H9 (cell line): ENCODE data around the gene MALSU1. TPM values are rescaled to one million over a fixed set of nuclear protein-coding genes. Genes with fewer than 3 reads are reported as not detected.

Source experiments
- DNase-seq: peaks from one replicate; pipeline ENCODE4 v3.0.0-alpha.2; 2017
- H2AFZ ChIP-seq: one replicate; pipeline ENCODE4 v1.6.1; 2013; ENCODE audit warnings: mild to moderate bottlenecking, low read length, control low read depth, moderate library complexity
- H2AK5ac ChIP-seq: 2 replicates; pipeline ENCODE4 v1.6.1; 2013; ENCODE audit warnings: low read length, control low read depth, mixed read lengths; ENCODE audit not compliant: insufficient read length
- H2BK120ac ChIP-seq: one replicate; pipeline ENCODE4 v1.6.1; 2013; ENCODE audit warnings: low read depth, mild to moderate bottlenecking, low read length, control low read depth, inconsistent platforms; ENCODE audit not compliant: poor library complexity, severe bottlenecking
- H2BK12ac ChIP-seq: 2 replicates; pipeline ENCODE4 v1.6.1; 2013; ENCODE audit warnings: low read length, control low read depth, mixed read lengths, low read depth; ENCODE audit not compliant: insufficient read length
- H2BK15ac ChIP-seq: 2 replicates; pipeline ENCODE4 v1.6.1; 2013; ENCODE audit warnings: low read depth, low read length, control low read depth
- H2BK20ac ChIP-seq: one replicate; pipeline ENCODE4 v1.6.1; 2013; ENCODE audit warnings: low read depth, mild to moderate bottlenecking, low read length, control low read depth, inconsistent platforms; ENCODE audit not compliant: poor library complexity, severe bottlenecking
- H2BK5ac ChIP-seq: 2 replicates; pipeline ENCODE4 v1.6.1; 2013; ENCODE audit warnings: low read length, control low read depth, mixed read lengths; ENCODE audit not compliant: insufficient read length
- H3K14ac ChIP-seq: 2 replicates; pipeline ENCODE4 v1.6.1; 2013; ENCODE audit warnings: low read length, control low read depth; ENCODE audit not compliant: insufficient read depth
- H3K18ac ChIP-seq: 2 replicates; pipeline ENCODE4 v1.6.1; 2013; ENCODE audit warnings: low read depth, mild to moderate bottlenecking, mixed read lengths, low read length, control low read depth; ENCODE audit not compliant: insufficient read length
- H3K23ac ChIP-seq: 2 replicates; pipeline ENCODE4 v1.6.1; 2013; ENCODE audit warnings: low read length, control low read depth, mixed read lengths, low read depth; ENCODE audit not compliant: insufficient read length
- H3K23me2 ChIP-seq: 2 replicates; pipeline ENCODE4 v1.6.1; 2013; ENCODE audit warnings: low read depth, mild to moderate bottlenecking, mixed read lengths, low read length, control low read depth; ENCODE audit not compliant: insufficient read length, poor library complexity, severe bottlenecking
- H3K27ac ChIP-seq: 2 replicates; pipeline ENCODE4 v1.5.1; 2013; ENCODE audit warnings: low read length, control low read depth, mixed read lengths, low read depth; ENCODE audit not compliant: insufficient read length
- H3K27me3 ChIP-seq: 2 replicates; pipeline ENCODE4 v1.6.1; 2013; ENCODE audit warnings: low read length, control low read depth, inconsistent platforms; ENCODE audit not compliant: insufficient read depth
- H3K4ac ChIP-seq: 2 replicates; pipeline ENCODE4 v1.6.1; 2013; ENCODE audit warnings: low read depth, mild to moderate bottlenecking, control low read depth, inconsistent platforms, low read length, moderate library complexity
- H3K4me1 ChIP-seq: 2 replicates; pipeline ENCODE4 v1.6.1; 2013; ENCODE audit warnings: low read length, control low read depth, inconsistent platforms; ENCODE audit not compliant: insufficient read depth
- H3K4me2 ChIP-seq: 2 replicates; pipeline ENCODE4 v1.6.1; 2013; ENCODE audit warnings: low read length, control low read depth, mixed read lengths; ENCODE audit not compliant: insufficient read length, insufficient read depth
- H3K56ac ChIP-seq: 2 replicates; pipeline ENCODE4 v1.6.1; 2013; ENCODE audit warnings: low read depth, mild to moderate bottlenecking, mixed read lengths, low read length, control low read depth; ENCODE audit not compliant: insufficient read length
- H3K79me1 ChIP-seq: 2 replicates; pipeline ENCODE4 v1.6.1; 2013; ENCODE audit warnings: low read depth, mild to moderate bottlenecking, moderate library complexity, low read length, control low read depth, inconsistent platforms; ENCODE audit not compliant: insufficient read depth, poor library complexity, severe bottlenecking
- H3K79me2 ChIP-seq: 2 replicates; pipeline ENCODE4 v1.6.1; 2013; ENCODE audit warnings: low read length, control low read depth, inconsistent platforms; ENCODE audit not compliant: insufficient read depth
- H3K9ac ChIP-seq: 2 replicates; pipeline ENCODE4 v1.6.1; 2013; ENCODE audit warnings: low read length, control low read depth, mixed read lengths; ENCODE audit not compliant: insufficient read length; ENCODE audit errors: extremely low read depth
- H3K9me3 ChIP-seq: one replicate; pipeline ENCODE4 v1.6.1; 2013; ENCODE audit warnings: low read depth, low read length, inconsistent platforms; ENCODE audit not compliant: control insufficient read depth
- H3T11ph ChIP-seq: one replicate; pipeline ENCODE4 v1.6.1; 2013; ENCODE audit warnings: mild to moderate bottlenecking, low read length, control low read depth, inconsistent platforms
- H4K20me1 ChIP-seq: one replicate; pipeline ENCODE4 v1.6.1; 2013; ENCODE audit not compliant: control insufficient read depth, insufficient read length, insufficient read depth
- H4K5ac ChIP-seq: 2 replicates; pipeline ENCODE4 v1.6.1; 2013; ENCODE audit warnings: low read depth, mild to moderate bottlenecking, mixed read lengths, low read length, control low read depth; ENCODE audit not compliant: insufficient read length
- H4K8ac ChIP-seq: replicated peaks from 2 replicates; pipeline ENCODE4 v1.6.1; 2013; ENCODE audit warnings: low read length, control low read depth, mixed read lengths, low read depth; ENCODE audit not compliant: insufficient read length
- H4K91ac ChIP-seq: 2 replicates; pipeline ENCODE4 v1.6.1; 2013; ENCODE audit warnings: low read depth, mild to moderate bottlenecking, moderate library complexity, mixed read lengths, low read length, control low read depth; ENCODE audit not compliant: insufficient read length
- H3K27ac Mint-ChIP-seq, 3 experiments: 2 replicates in 2 of 3; 3 replicates in 1 of 3; pipeline ENCODE4 v1.8.0; 2020 to 2021; ENCODE audit warnings: mixed read lengths in 3 of 3, mild to moderate bottlenecking in 1 of 3, moderate library complexity in 1 of 3
- H3K27me3 Mint-ChIP-seq: 2 replicates; pipeline ENCODE4 v1.8.0; 2021; ENCODE audit warnings: low read depth, mild to moderate bottlenecking, moderate library complexity, mixed read lengths
- H3K36me3 Mint-ChIP-seq, 3 experiments: 2 replicates in 2 of 3; 3 replicates in 1 of 3; pipeline ENCODE4 v1.8.0; 2020 to 2021; ENCODE audit warnings: low read depth in 3 of 3, mixed read lengths in 3 of 3; ENCODE audit not compliant: insufficient read depth in 1 of 3
- H3K4me1 Mint-ChIP-seq, 2 experiments: 2 replicates each; pipeline ENCODE4 v1.8.0; 2020; ENCODE audit warnings: mixed read lengths in 2 of 2
- H3K4me3 Mint-ChIP-seq, 2 experiments: 2 replicates in 1 of 2; 3 replicates in 1 of 2; pipeline ENCODE4 v1.8.0; 2020 to 2021; ENCODE audit warnings: mild to moderate bottlenecking in 2 of 2, mixed read lengths in 2 of 2, moderate library complexity in 1 of 2
- H3K9me3 Mint-ChIP-seq, 2 experiments: 2 replicates in 1 of 2; 3 replicates in 1 of 2; pipeline ENCODE4 v1.8.0; 2020; ENCODE audit warnings: mild to moderate bottlenecking in 2 of 2, mixed read lengths in 2 of 2, moderate library complexity in 1 of 2
- total RNA-seq: library from RNA; stranded (reverse); gene quantifications from 2 replicates; pipeline ENCODE4 v1.2.1, GENCODE V29; 2021
- TF ChIP-seq, protein P1 (sequence below): fragments of 200-600 bp; sonication (generic); conservative IDR thresholded peaks from 3 replicates; pipeline ENCODE4 v1.8.0; 2021; ENCODE audit warnings: antibody characterized with exemption, mild to moderate bottlenecking

MALSU1 gene
- total RNA-seq, 1 experiment from 2014 or later, result 83.4 TPM

- no peak overlapping the region for H4K8ac ChIP-seq
Measured at GRCh38 chr7:23249486-23249885, 49.7 kb upstream of the MALSU1 start.

More at GRCh38 chr7:23249486-23249885, 49.7 kb upstream of the MALSU1 start:
- Histone ChIP-seq H3K23ac (no peak overlapping the region), H3T11ph (no peak overlapping the region), H4K5ac (no peak overlapping the region), H3K79me1 (no peaks in the 10 kb centered on the region), H2BK15ac (no peak overlapping the region), H4K91ac (no peak overlapping the region), H3K79me2 (no peaks in the 10 kb centered on the region), H3K14ac (no peak overlapping the region), H2BK20ac (no peak overlapping the region), H3K4me1 (no peaks in the 10 kb centered on the region), H3K23me2 (no peaks in the 10 kb centered on the region), H2AK5ac (no peak overlapping the region), H4K20me1 (no peaks in the 10 kb centered on the region), H3K18ac (no peak overlapping the region), H3K27me3 (no peaks in the 10 kb centered on the region), H2BK5ac (no peak overlapping the region), H3K4ac (no peak overlapping the region), H3K4me2 (no peak overlapping the region), H3K9ac (no peak overlapping the region), H2AFZ (no peak overlapping the region), H3K9me3 (no peaks in the 10 kb centered on the region), H2BK12ac (no peak overlapping the region), H3K27ac (no peak overlapping the region), H3K56ac (no peak overlapping the region), H2BK120ac (no peak overlapping the region)
- Mint-ChIP-seq H3K36me3 (no peaks in the 10 kb centered on the region), H3K4me1 (peaks cover 0 to 5% of the 10 kb centered on the region in 2 experiments; a peak in 2 of 4 replicates), H3K27ac (no peak overlapping the region), H3K4me3 (no peak overlapping the region), H3K9me3 (peaks cover 0 to 4% of the 10 kb centered on the region in 2 experiments; a peak in 1 of 5 replicates), H3K27me3 (peaks cover 5% of the 10 kb centered on the region; the same call in 1 of the 2 replicates)
- DNase-seq, result no peak
- TF ChIP-seq, protein P1, sequence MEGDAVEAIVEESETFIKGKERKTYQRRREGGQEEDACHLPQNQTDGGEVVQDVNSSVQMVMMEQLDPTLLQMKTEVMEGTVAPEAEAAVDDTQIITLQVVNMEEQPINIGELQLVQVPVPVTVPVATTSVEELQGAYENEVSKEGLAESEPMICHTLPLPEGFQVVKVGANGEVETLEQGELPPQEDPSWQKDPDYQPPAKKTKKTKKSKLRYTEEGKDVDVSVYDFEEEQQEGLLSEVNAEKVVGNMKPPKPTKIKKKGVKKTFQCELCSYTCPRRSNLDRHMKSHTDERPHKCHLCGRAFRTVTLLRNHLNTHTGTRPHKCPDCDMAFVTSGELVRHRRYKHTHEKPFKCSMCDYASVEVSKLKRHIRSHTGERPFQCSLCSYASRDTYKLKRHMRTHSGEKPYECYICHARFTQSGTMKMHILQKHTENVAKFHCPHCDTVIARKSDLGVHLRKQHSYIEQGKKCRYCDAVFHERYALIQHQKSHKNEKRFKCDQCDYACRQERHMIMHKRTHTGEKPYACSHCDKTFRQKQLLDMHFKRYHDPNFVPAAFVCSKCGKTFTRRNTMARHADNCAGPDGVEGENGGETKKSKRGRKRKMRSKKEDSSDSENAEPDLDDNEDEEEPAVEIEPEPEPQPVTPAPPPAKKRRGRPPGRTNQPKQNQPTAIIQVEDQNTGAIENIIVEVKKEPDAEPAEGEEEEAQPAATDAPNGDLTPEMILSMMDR, result no peak
